ENCODE data around the gene STXBP5L.

GRCh38 chr3:121063628-121064027, 155.6 kb downstream of the STXBP5L start:
- TF ChIP-seq E2F6 (IDR thresholded peaks at IDR 0.05; ENCODE audit: borderline replicate concordance, low read depth) (no peak), CTCF (IDR thresholded peaks at IDR 0.05) (no peak), MYC (IDR thresholded peaks at IDR 0.05; ENCODE audit: borderline replicate concordance, low read length) (no peak), POLR2A (IDR thresholded peaks at IDR 0.05; ENCODE audit: low read length) (no peak), GATA3 (IDR thresholded peaks at IDR 0.05; ENCODE audit: borderline replicate concordance) (no peak), ZSCAN20 (CRISPR knock-in tag; IDR thresholded peaks at IDR 0.05) (no peak), CHD2 (IDR thresholded peaks at IDR 0.05; ENCODE audit: low read length, partially characterized antibody) (no peak)
- TF ChIP-seq, protein P1, sequence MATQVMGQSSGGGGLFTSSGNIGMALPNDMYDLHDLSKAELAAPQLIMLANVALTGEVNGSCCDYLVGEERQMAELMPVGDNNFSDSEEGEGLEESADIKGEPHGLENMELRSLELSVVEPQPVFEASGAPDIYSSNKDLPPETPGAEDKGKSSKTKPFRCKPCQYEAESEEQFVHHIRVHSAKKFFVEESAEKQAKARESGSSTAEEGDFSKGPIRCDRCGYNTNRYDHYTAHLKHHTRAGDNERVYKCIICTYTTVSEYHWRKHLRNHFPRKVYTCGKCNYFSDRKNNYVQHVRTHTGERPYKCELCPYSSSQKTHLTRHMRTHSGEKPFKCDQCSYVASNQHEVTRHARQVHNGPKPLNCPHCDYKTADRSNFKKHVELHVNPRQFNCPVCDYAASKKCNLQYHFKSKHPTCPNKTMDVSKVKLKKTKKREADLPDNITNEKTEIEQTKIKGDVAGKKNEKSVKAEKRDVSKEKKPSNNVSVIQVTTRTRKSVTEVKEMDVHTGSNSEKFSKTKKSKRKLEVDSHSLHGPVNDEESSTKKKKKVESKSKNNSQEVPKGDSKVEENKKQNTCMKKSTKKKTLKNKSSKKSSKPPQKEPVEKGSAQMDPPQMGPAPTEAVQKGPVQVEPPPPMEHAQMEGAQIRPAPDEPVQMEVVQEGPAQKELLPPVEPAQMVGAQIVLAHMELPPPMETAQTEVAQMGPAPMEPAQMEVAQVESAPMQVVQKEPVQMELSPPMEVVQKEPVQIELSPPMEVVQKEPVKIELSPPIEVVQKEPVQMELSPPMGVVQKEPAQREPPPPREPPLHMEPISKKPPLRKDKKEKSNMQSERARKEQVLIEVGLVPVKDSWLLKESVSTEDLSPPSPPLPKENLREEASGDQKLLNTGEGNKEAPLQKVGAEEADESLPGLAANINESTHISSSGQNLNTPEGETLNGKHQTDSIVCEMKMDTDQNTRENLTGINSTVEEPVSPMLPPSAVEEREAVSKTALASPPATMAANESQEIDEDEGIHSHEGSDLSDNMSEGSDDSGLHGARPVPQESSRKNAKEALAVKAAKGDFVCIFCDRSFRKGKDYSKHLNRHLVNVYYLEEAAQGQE (IDR thresholded peaks at IDR 0.05) = no peak
- TF ChIP-seq, protein P2, sequence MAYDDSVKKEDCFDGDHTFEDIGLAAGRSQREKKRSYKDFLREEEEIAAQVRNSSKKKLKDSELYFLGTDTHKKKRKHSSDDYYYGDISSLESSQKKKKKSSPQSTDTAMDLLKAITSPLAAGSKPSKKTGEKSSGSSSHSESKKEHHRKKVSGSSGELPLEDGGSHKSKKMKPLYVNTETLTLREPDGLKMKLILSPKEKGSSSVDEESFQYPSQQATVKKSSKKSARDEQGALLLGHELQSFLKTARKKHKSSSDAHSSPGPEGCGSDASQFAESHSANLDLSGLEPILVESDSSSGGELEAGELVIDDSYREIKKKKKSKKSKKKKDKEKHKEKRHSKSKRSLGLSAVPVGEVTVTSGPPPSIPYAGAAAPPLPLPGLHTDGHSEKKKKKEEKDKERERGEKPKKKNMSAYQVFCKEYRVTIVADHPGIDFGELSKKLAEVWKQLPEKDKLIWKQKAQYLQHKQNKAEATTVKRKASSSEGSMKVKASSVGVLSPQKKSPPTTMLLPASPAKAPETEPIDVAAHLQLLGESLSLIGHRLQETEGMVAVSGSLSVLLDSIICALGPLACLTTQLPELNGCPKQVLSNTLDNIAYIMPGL (CRISPR knock-in tag; IDR thresholded peaks at IDR 0.05; ENCODE audit: borderline replicate concordance) = no peak
